Measurements from ENCODE around the gene HABP2. TPM values are rescaled to one million over a fixed set of nuclear protein-coding genes. Genes with fewer than 3 reads are reported as not detected.

The HABP2 gene
- total RNA-seq, 1 donor from 2014 or later: 0.77 TPM

DNA sequence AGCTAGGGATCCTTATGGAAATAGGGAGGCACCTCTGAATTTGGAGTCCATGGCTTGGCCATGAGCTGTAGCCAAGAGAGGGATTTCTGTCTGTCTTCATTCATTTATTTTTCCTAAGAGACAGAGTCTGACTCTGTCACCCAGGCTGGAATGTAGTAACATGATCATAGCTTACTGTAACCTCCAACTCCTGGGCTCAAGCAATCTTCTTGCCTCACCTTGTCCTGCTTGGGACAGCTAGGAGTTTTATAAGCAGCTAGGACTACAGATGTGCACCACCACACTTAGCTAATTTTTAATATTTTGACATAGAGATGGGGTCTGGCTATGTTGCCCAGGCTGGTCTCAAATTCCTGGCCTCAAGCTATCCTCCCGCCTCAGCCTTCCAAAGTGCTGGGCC lies 8.5 kb upstream of the HABP2 start:
- Histone ChIP-seq H3K4me1 (no peaks in the 10 kb centered on the region), H3K4me3 (no peak overlapping the region), H3K27ac (no peak overlapping the region), H3K27me3 (ENCODE audit: low read depth) (no peaks in the 10 kb centered on the region), H3K9me3 (no peaks in the 10 kb centered on the region), H3K36me3 (no peaks in the 10 kb centered on the region)
- ATAC-seq (no peak), DNase-seq (no peak)
- intact Hi-C loops (cut with DNase I): no loop called here
- TF ChIP-seq, protein P1, sequence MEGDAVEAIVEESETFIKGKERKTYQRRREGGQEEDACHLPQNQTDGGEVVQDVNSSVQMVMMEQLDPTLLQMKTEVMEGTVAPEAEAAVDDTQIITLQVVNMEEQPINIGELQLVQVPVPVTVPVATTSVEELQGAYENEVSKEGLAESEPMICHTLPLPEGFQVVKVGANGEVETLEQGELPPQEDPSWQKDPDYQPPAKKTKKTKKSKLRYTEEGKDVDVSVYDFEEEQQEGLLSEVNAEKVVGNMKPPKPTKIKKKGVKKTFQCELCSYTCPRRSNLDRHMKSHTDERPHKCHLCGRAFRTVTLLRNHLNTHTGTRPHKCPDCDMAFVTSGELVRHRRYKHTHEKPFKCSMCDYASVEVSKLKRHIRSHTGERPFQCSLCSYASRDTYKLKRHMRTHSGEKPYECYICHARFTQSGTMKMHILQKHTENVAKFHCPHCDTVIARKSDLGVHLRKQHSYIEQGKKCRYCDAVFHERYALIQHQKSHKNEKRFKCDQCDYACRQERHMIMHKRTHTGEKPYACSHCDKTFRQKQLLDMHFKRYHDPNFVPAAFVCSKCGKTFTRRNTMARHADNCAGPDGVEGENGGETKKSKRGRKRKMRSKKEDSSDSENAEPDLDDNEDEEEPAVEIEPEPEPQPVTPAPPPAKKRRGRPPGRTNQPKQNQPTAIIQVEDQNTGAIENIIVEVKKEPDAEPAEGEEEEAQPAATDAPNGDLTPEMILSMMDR (IDR thresholded peaks at IDR 0.05): no peak

DNA sequence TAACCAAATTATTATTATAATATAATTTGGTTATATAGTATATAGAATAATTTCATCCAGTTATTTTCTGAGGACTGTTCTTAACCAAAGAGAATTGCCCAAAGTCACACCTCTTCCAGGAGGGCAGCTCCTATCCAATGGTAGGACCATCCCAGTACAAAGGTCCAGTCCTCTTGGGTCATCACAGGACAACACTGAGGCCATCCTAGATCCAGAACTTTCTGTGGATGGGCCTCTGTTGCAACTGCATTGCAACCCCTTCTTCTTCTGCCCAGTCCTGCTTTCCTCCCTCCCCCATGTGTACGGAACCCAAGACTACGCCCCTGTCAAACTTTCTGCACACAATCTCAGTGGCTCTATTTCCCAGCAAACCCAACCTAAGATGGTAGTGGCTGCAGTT lies 5.4 kb upstream of the HABP2 start:
- Histone ChIP-seq H3K4me1 (no peaks in the 10 kb centered on the region), H3K4me3 (no peak overlapping the region), H3K27ac (no peak overlapping the region), H3K9me3 (no peaks in the 10 kb centered on the region), H3K36me3 (no peaks in the 10 kb centered on the region), H3K27me3 (ENCODE audit: low read depth) (no peaks in the 10 kb centered on the region)
- TF ChIP-seq, protein P1 (IDR thresholded peaks at IDR 0.05): no peak
- ATAC-seq (no peak), DNase-seq (no peak)
- intact Hi-C loops (cut with DNase I): no loop called here

DNA sequence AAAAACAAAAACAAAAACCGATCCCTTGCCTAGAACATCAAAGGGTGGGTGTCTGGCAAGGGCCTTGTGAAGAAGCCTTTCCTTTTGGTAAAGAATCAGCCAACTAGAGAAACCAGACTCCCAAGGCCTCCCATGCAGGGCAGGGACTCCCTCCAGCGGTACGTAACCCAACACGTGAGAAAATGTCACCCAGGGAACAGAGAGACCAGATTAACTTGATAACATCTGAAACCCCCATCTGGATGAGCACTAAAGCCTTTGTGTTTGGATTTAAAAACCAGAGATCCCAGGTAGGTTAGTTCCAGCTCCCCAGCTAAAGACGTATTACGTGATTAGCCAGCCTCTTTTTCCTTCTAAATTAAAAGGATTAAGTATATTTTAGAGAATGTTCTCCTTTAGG lies 3.0 kb upstream of the HABP2 start:
- ATAC-seq (no peak), DNase-seq (no peak)
- no peak overlapping the region for H3K27ac ChIP-seq
- TF ChIP-seq, protein P1 (IDR thresholded peaks at IDR 0.05): no peak
- intact Hi-C loops (cut with DNase I): no loop called here
- H3K27me3 ChIP-seq (ENCODE audit: low read depth): no peaks in the 10 kb centered on the region
- no peaks in the 10 kb centered on the region for H3K36me3 ChIP-seq
- no peaks in the 10 kb centered on the region for H3K4me1 ChIP-seq
- no peaks in the 10 kb centered on the region for H3K9me3 ChIP-seq
- H3K4me3 ChIP-seq: no peak overlapping the region

DNA sequence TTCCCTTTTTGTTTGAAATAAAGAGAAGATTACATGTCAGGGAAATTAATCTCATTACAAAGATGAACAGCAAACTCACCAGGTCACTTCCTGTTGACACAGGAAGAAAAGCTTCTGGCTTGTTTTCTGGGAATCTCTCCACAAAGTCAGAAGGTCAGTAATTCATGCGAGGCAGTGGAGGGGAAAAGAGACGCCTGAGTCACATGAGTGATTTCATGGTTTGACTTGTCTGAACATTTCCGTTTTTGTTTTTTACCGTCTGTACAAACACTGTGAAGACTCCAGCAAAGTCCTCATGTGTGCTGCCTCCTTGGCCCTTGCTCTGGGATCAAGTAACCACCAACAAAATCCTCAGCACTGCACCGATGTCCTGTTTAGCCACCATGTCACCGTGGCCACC lies 2.5 kb upstream of the HABP2 start:
- intact Hi-C loops (cut with DNase I): no loop called here
- TF ChIP-seq, protein P1 (IDR thresholded peaks at IDR 0.05): no peak
- H3K27ac ChIP-seq: no peak overlapping the region
- no peaks in the 10 kb centered on the region for H3K36me3 ChIP-seq
- no peaks in the 10 kb centered on the region for H3K27me3 ChIP-seq (ENCODE audit: low read depth)
- H3K4me3 ChIP-seq: no peak overlapping the region
- ATAC-seq: no peak
- DNase-seq: no peak
- H3K9me3 ChIP-seq: no peaks in the 10 kb centered on the region
- H3K4me1 ChIP-seq: no peaks in the 10 kb centered on the region

DNA sequence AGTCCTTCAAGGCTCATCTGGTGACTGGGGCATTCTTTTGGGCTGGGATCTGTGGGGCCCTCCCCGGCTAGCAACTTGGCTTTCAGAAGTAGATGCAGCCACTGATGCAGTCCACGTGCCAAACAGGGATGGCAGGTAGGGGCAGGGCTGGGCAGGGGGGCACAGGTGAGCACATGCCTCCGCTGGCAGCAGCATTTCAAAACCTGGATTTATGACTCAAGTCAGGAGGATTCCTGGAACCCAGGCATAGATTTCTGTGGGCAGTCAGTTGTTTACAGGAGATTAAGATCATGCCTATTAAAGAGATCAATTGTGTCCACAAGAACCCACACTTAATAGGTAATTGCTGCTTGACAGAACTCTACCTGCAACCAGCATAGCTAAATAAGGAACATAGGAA lies 839 bp upstream of the HABP2 start:
- DNase-seq: no peak
- Histone ChIP-seq H3K4me1 (no peaks in the 10 kb centered on the region), H3K27ac (no peak overlapping the region)

More for the DNA sequence above, 839 bp upstream of the HABP2 start:
- no peaks in the 10 kb centered on the region for H3K36me3 ChIP-seq
- H3K9me3 ChIP-seq: no peaks in the 10 kb centered on the region
- no peak overlapping the region for H3K4me3 ChIP-seq
- intact Hi-C loops (cut with DNase I): no loop called here
- TF ChIP-seq, protein P1 (IDR thresholded peaks at IDR 0.05): no peak
- H3K27me3 ChIP-seq (ENCODE audit: low read depth): no peaks in the 10 kb centered on the region
- ATAC-seq: peak; percentile 28 to 49
